HG03108 (cell line): ENCODE measurements around the gene COL6A3.

Experiments
- ATAC-seq: cut with Tn5 transposase; IDR thresholded peaks from one replicate; pipeline ENCODE4 v1.9.1; 2021; ENCODE audit warnings: moderate library complexity; ENCODE audit not compliant: unreplicated experiment

The COL6A3 gene

GRCh38 chr2:237278568-237278967 lies 135.4 kb downstream of the COL6A3 start:
- no peak for ATAC-seq

- ATAC-seq, result no peak
Observed at GRCh38 chr2:237276716-237277490, 137.1 kb downstream of the COL6A3 start.
